ENCODE data around the gene RDM1. TPM values are rescaled to one million over a fixed set of nuclear protein-coding genes. Genes with fewer than 3 reads are reported as not detected.

RDM1 gene
- total RNA-seq, 1 donor from 2014 or later = not detected

- H3K4me1 ChIP-seq = no peaks in the 10 kb centered on the region
- intact Hi-C loops (cut with micrococcal nuclease) = no loop called here
- no peak overlapping the region for H3K27ac ChIP-seq (replicated peaks)
- no peak overlapping the region for H3K4me3 ChIP-seq
- no peaks in the 10 kb centered on the region for H3K36me3 ChIP-seq
- H3K9me3 ChIP-seq (replicated peaks) = no peaks in the 10 kb centered on the region
- no peak for DNase-seq
- H3K27me3 ChIP-seq (ENCODE audit: low read depth) = peaks cover 8% of the 10 kb centered on the region
- TF ChIP-seq CTCF (IDR thresholded peaks at IDR 0.05; ENCODE audit: borderline replicate concordance) = no peak
These were observed 38.2 kb downstream of the RDM1 start for GRCh38 chr17:35892091-35893035.

- Histone ChIP-seq H3K36me3 (no peaks in the 10 kb centered on the region), H3K27ac (replicated peaks) (no peak overlapping the region)
- intact Hi-C loops (cut with micrococcal nuclease) = no loop called here
These were observed 39.3 kb downstream of the RDM1 start for GRCh38 chr17:35891269-35891668.

GRCh38 chr17:35890774-35891155 is 39.8 kb downstream of the RDM1 start:
- Histone ChIP-seq H3K36me3 (no peaks in the 10 kb centered on the region), H3K4me1 (no peaks in the 10 kb centered on the region), H3K27ac (replicated peaks) (no peak overlapping the region), H3K4me3 (no peak overlapping the region), H3K9me3 (replicated peaks) (no peaks in the 10 kb centered on the region), H3K27me3 (ENCODE audit: low read depth) (no peaks in the 10 kb centered on the region)
- intact Hi-C loops (cut with micrococcal nuclease) = no loop called here
- no peak for TF ChIP-seq CTCF (IDR thresholded peaks at IDR 0.05; ENCODE audit: borderline replicate concordance)
- DNase-seq = no peak

More at GRCh38 chr17:35891269-35891668, 39.3 kb downstream of the RDM1 start:
- no peaks in the 10 kb centered on the region for H3K9me3 ChIP-seq (replicated peaks)
- peaks cover 4% of the 10 kb centered on the region for H3K27me3 ChIP-seq (ENCODE audit: low read depth)
- no peak for TF ChIP-seq CTCF (IDR thresholded peaks at IDR 0.05; ENCODE audit: borderline replicate concordance)
- H3K4me3 ChIP-seq = no peak overlapping the region
- no peak for DNase-seq
- H3K4me1 ChIP-seq = no peaks in the 10 kb centered on the region

- no peak overlapping the region for H3K4me3 ChIP-seq
- DNase-seq = no peak
These were observed 40.5 kb downstream of the RDM1 start for GRCh38 chr17:35889818-35890773.

More at GRCh38 chr17:35889818-35890773, 40.5 kb downstream of the RDM1 start:
- H3K27me3 ChIP-seq (ENCODE audit: low read depth) = no peaks in the 10 kb centered on the region
- intact Hi-C loops (cut with micrococcal nuclease) = no loop called here
- no peaks in the 10 kb centered on the region for H3K9me3 ChIP-seq (replicated peaks)
- no peak for TF ChIP-seq CTCF (IDR thresholded peaks at IDR 0.05; ENCODE audit: borderline replicate concordance)
- no peaks in the 10 kb centered on the region for H3K4me1 ChIP-seq
- no peaks in the 10 kb centered on the region for H3K36me3 ChIP-seq
- no peak overlapping the region for H3K27ac ChIP-seq (replicated peaks)
